H9 (cell line): ENCODE measurements around the gene GSTA4. TPM values are rescaled to one million over a fixed set of nuclear protein-coding genes. Genes with fewer than 3 reads are reported as not detected.

Experiments used
- DNase-seq: peaks from one replicate; pipeline ENCODE4 v3.0.0-alpha.2; 2017
- H2AFZ ChIP-seq: one replicate; pipeline ENCODE4 v1.6.1; 2013; ENCODE audit warnings: mild to moderate bottlenecking, low read length, control low read depth, moderate library complexity
- H2AK5ac ChIP-seq: 2 replicates; pipeline ENCODE4 v1.6.1; 2013; ENCODE audit warnings: low read length, control low read depth, mixed read lengths; ENCODE audit not compliant: insufficient read length
- H2BK120ac ChIP-seq: one replicate; pipeline ENCODE4 v1.6.1; 2013; ENCODE audit warnings: low read depth, mild to moderate bottlenecking, low read length, control low read depth, inconsistent platforms; ENCODE audit not compliant: poor library complexity, severe bottlenecking
- H2BK12ac ChIP-seq: 2 replicates; pipeline ENCODE4 v1.6.1; 2013; ENCODE audit warnings: low read length, control low read depth, mixed read lengths, low read depth; ENCODE audit not compliant: insufficient read length
- H2BK15ac ChIP-seq: 2 replicates; pipeline ENCODE4 v1.6.1; 2013; ENCODE audit warnings: low read depth, low read length, control low read depth
- H2BK20ac ChIP-seq: one replicate; pipeline ENCODE4 v1.6.1; 2013; ENCODE audit warnings: low read depth, mild to moderate bottlenecking, low read length, control low read depth, inconsistent platforms; ENCODE audit not compliant: poor library complexity, severe bottlenecking
- H2BK5ac ChIP-seq: 2 replicates; pipeline ENCODE4 v1.6.1; 2013; ENCODE audit warnings: low read length, control low read depth, mixed read lengths; ENCODE audit not compliant: insufficient read length
- H3K14ac ChIP-seq: 2 replicates; pipeline ENCODE4 v1.6.1; 2013; ENCODE audit warnings: low read length, control low read depth; ENCODE audit not compliant: insufficient read depth
- H3K18ac ChIP-seq: 2 replicates; pipeline ENCODE4 v1.6.1; 2013; ENCODE audit warnings: low read depth, mild to moderate bottlenecking, mixed read lengths, low read length, control low read depth; ENCODE audit not compliant: insufficient read length
- H3K23ac ChIP-seq: 2 replicates; pipeline ENCODE4 v1.6.1; 2013; ENCODE audit warnings: low read length, control low read depth, mixed read lengths, low read depth; ENCODE audit not compliant: insufficient read length
- H3K23me2 ChIP-seq: 2 replicates; pipeline ENCODE4 v1.6.1; 2013; ENCODE audit warnings: low read depth, mild to moderate bottlenecking, mixed read lengths, low read length, control low read depth; ENCODE audit not compliant: insufficient read length, poor library complexity, severe bottlenecking
- H3K27ac ChIP-seq: 2 replicates; pipeline ENCODE4 v1.5.1; 2013; ENCODE audit warnings: low read length, control low read depth, mixed read lengths, low read depth; ENCODE audit not compliant: insufficient read length
- H3K27me3 ChIP-seq: 2 replicates; pipeline ENCODE4 v1.6.1; 2013; ENCODE audit warnings: low read length, control low read depth, inconsistent platforms; ENCODE audit not compliant: insufficient read depth
- H3K4ac ChIP-seq: 2 replicates; pipeline ENCODE4 v1.6.1; 2013; ENCODE audit warnings: low read depth, mild to moderate bottlenecking, control low read depth, inconsistent platforms, low read length, moderate library complexity
- H3K4me1 ChIP-seq: 2 replicates; pipeline ENCODE4 v1.6.1; 2013; ENCODE audit warnings: low read length, control low read depth, inconsistent platforms; ENCODE audit not compliant: insufficient read depth
- H3K4me2 ChIP-seq: 2 replicates; pipeline ENCODE4 v1.6.1; 2013; ENCODE audit warnings: low read length, control low read depth, mixed read lengths; ENCODE audit not compliant: insufficient read length, insufficient read depth
- H3K56ac ChIP-seq: 2 replicates; pipeline ENCODE4 v1.6.1; 2013; ENCODE audit warnings: low read depth, mild to moderate bottlenecking, mixed read lengths, low read length, control low read depth; ENCODE audit not compliant: insufficient read length
- H3K79me1 ChIP-seq: 2 replicates; pipeline ENCODE4 v1.6.1; 2013; ENCODE audit warnings: low read depth, mild to moderate bottlenecking, moderate library complexity, low read length, control low read depth, inconsistent platforms; ENCODE audit not compliant: insufficient read depth, poor library complexity, severe bottlenecking
- H3K79me2 ChIP-seq: 2 replicates; pipeline ENCODE4 v1.6.1; 2013; ENCODE audit warnings: low read length, control low read depth, inconsistent platforms; ENCODE audit not compliant: insufficient read depth
- H3K9ac ChIP-seq: 2 replicates; pipeline ENCODE4 v1.6.1; 2013; ENCODE audit warnings: low read length, control low read depth, mixed read lengths; ENCODE audit not compliant: insufficient read length; ENCODE audit errors: extremely low read depth
- H3K9me3 ChIP-seq: one replicate; pipeline ENCODE4 v1.6.1; 2013; ENCODE audit warnings: low read depth, low read length, inconsistent platforms; ENCODE audit not compliant: control insufficient read depth
- H3T11ph ChIP-seq: one replicate; pipeline ENCODE4 v1.6.1; 2013; ENCODE audit warnings: mild to moderate bottlenecking, low read length, control low read depth, inconsistent platforms
- H4K20me1 ChIP-seq: one replicate; pipeline ENCODE4 v1.6.1; 2013; ENCODE audit not compliant: control insufficient read depth, insufficient read length, insufficient read depth
- H4K5ac ChIP-seq: 2 replicates; pipeline ENCODE4 v1.6.1; 2013; ENCODE audit warnings: low read depth, mild to moderate bottlenecking, mixed read lengths, low read length, control low read depth; ENCODE audit not compliant: insufficient read length
- H4K8ac ChIP-seq: replicated peaks from 2 replicates; pipeline ENCODE4 v1.6.1; 2013; ENCODE audit warnings: low read length, control low read depth, mixed read lengths, low read depth; ENCODE audit not compliant: insufficient read length
- H4K91ac ChIP-seq: 2 replicates; pipeline ENCODE4 v1.6.1; 2013; ENCODE audit warnings: low read depth, mild to moderate bottlenecking, moderate library complexity, mixed read lengths, low read length, control low read depth; ENCODE audit not compliant: insufficient read length
- H3K27ac Mint-ChIP-seq, 3 experiments: 2 replicates in 2 of 3; 3 replicates in 1 of 3; pipeline ENCODE4 v1.8.0; 2020 to 2021; ENCODE audit warnings: mixed read lengths in 3 of 3, mild to moderate bottlenecking in 1 of 3, moderate library complexity in 1 of 3
- H3K27me3 Mint-ChIP-seq: 2 replicates; pipeline ENCODE4 v1.8.0; 2021; ENCODE audit warnings: low read depth, mild to moderate bottlenecking, moderate library complexity, mixed read lengths
- H3K36me3 Mint-ChIP-seq, 3 experiments: 2 replicates in 2 of 3; 3 replicates in 1 of 3; pipeline ENCODE4 v1.8.0; 2020 to 2021; ENCODE audit warnings: low read depth in 3 of 3, mixed read lengths in 3 of 3; ENCODE audit not compliant: insufficient read depth in 1 of 3
- H3K4me1 Mint-ChIP-seq, 2 experiments: 2 replicates each; pipeline ENCODE4 v1.8.0; 2020; ENCODE audit warnings: mixed read lengths in 2 of 2
- H3K4me3 Mint-ChIP-seq, 2 experiments: 2 replicates in 1 of 2; 3 replicates in 1 of 2; pipeline ENCODE4 v1.8.0; 2020 to 2021; ENCODE audit warnings: mild to moderate bottlenecking in 2 of 2, mixed read lengths in 2 of 2, moderate library complexity in 1 of 2
- H3K9me3 Mint-ChIP-seq, 2 experiments: 2 replicates in 1 of 2; 3 replicates in 1 of 2; pipeline ENCODE4 v1.8.0; 2020; ENCODE audit warnings: mild to moderate bottlenecking in 2 of 2, mixed read lengths in 2 of 2, moderate library complexity in 1 of 2
- WGBS: extraction: QIAGEN DNeasy Blood & Tissue Kit; methylation state at CpG from one replicate; pipeline ENCODE4 v1.1.7; 2013; ENCODE audit warnings: missing lambda C conversion rate, low lambda C conversion rate, mixed read lengths; ENCODE audit not compliant: insufficient read length; ENCODE audit errors: extremely low coverage; 5-methylcytosine and 5-hydroxymethylcytosine counted together
- total RNA-seq: library from RNA; stranded (reverse); gene quantifications from 2 replicates; pipeline ENCODE4 v1.2.1, GENCODE V29; 2021
- TF ChIP-seq, protein P1 (sequence below): fragments of 200-600 bp; sonication (generic); conservative IDR thresholded peaks from 3 replicates; pipeline ENCODE4 v1.8.0; 2021; ENCODE audit warnings: antibody characterized with exemption, mild to moderate bottlenecking

Gene GSTA4
- total RNA-seq, 1 experiment from 2014 or later = 32.1 TPM

GRCh38 chr6:52966101-52966500 is 29.0 kb downstream of the GSTA4 start:
- H4K8ac ChIP-seq = no peak overlapping the region
- no peak overlapping the region for H3K27ac Mint-ChIP-seq
- H3K9me3 Mint-ChIP-seq = peaks cover 9 to 18% of the 10 kb centered on the region in 2 experiments; a peak in 4 of 5 replicates

More at GRCh38 chr6:52966101-52966500, 29.0 kb downstream of the GSTA4 start:
- Mint-ChIP-seq H3K4me3 (no peak overlapping the region), H3K4me1 (peaks cover 9% of the 10 kb centered on the region in 2 experiments; a peak in 3 of 4 replicates), H3K27me3 (peaks cover 21% of the 10 kb centered on the region), H3K36me3 (peaks cover 0 to 16% (median 4%) of the 10 kb centered on the region in 3 experiments; a peak in 3 of 7 replicates)
- H3K23me2 ChIP-seq = no peaks in the 10 kb centered on the region
- no peak overlapping the region for H2BK15ac ChIP-seq
- no peak overlapping the region for H3K56ac ChIP-seq
- TF ChIP-seq, protein P1, sequence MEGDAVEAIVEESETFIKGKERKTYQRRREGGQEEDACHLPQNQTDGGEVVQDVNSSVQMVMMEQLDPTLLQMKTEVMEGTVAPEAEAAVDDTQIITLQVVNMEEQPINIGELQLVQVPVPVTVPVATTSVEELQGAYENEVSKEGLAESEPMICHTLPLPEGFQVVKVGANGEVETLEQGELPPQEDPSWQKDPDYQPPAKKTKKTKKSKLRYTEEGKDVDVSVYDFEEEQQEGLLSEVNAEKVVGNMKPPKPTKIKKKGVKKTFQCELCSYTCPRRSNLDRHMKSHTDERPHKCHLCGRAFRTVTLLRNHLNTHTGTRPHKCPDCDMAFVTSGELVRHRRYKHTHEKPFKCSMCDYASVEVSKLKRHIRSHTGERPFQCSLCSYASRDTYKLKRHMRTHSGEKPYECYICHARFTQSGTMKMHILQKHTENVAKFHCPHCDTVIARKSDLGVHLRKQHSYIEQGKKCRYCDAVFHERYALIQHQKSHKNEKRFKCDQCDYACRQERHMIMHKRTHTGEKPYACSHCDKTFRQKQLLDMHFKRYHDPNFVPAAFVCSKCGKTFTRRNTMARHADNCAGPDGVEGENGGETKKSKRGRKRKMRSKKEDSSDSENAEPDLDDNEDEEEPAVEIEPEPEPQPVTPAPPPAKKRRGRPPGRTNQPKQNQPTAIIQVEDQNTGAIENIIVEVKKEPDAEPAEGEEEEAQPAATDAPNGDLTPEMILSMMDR = no peak
- H3K18ac ChIP-seq = no peak overlapping the region
- no peaks in the 10 kb centered on the region for H3K79me2 ChIP-seq
- H2BK20ac ChIP-seq = no peak overlapping the region
- H2AK5ac ChIP-seq = no peak overlapping the region
- H3K27ac ChIP-seq = no peak overlapping the region
- H3K4ac ChIP-seq = no peak overlapping the region
- DNase-seq = no peak
- no peaks in the 10 kb centered on the region for H4K20me1 ChIP-seq
- no peaks in the 10 kb centered on the region for H3K79me1 ChIP-seq
- H3K4me2 ChIP-seq = no peak overlapping the region
- no peak overlapping the region for H2AFZ ChIP-seq
- no peak overlapping the region for H3K9ac ChIP-seq
- H2BK12ac ChIP-seq = no peak overlapping the region
- H2BK120ac ChIP-seq = no peak overlapping the region
- no peak overlapping the region for H3T11ph ChIP-seq
- H3K27me3 ChIP-seq = no peaks in the 10 kb centered on the region; the same call in 1 of the 2 replicates
- H3K23ac ChIP-seq = no peak overlapping the region
- H3K9me3 ChIP-seq = no peaks in the 10 kb centered on the region
- no peaks in the 10 kb centered on the region; the same call in 1 of the 2 replicates for H3K4me1 ChIP-seq
- WGBS = no CpG with 5 or more reads among the region's 3 CpGs
- H4K5ac ChIP-seq = no peak overlapping the region
- H3K14ac ChIP-seq = no peak overlapping the region
- H2BK5ac ChIP-seq = no peak overlapping the region
- no peak overlapping the region for H4K91ac ChIP-seq
